Endothelial cell of umbilical vein (primary cell): Measurements from ENCODE around the gene MYO1A. TPM values are rescaled to one million over a fixed set of nuclear protein-coding genes. Genes with fewer than 3 reads are reported as not detected.

Experiments
- BruUV-seq: library from RNA; stranded (reverse); fragments of 400-500 nt; replicated peaks from 2 replicates; lab custom pipeline; 2021; lab: Mats Ljungman, UMichigan
- CTCF ChIA-PET: fragments of 300-600, 350-600 bp; sonication (Branson Sonifier 250); formaldehyde crosslinking; loops from one replicate; lab custom pipeline; 2021; ENCODE audit warnings: antibody characterized with exemption, inconsistent platforms; lab: Charles Lee
- POLR2A ChIA-PET: fragments of 300-600, 350-600 bp; sonication (Branson Sonifier 250); formaldehyde crosslinking; loops from one replicate; lab custom pipeline; 2021; ENCODE audit warnings: antibody characterized with exemption, inconsistent platforms; lab: Charles Lee
- DNase-seq: peaks from one replicate; pipeline ENCODE4 v3.0.0-alpha.2; 2011; ENCODE audit warnings: low read depth, low spot score
- FAIRE-seq: peaks from 2 replicates; lab custom pipeline; 2011; peaks lifted over from hg19 to GRCh38; lab: Jason Lieb, UNC
- H2AFZ ChIP-seq: 2 replicates; pipeline ENCODE4 v1.6.0; 2012; ENCODE audit warnings: low read depth, low read length, control low read depth, inconsistent platforms
- H3K27ac ChIP-seq: 2 replicates; pipeline ENCODE4 v1.5.1; 2011; ENCODE audit warnings: low read depth, mild to moderate bottlenecking, control low read depth, low read length, moderate library complexity; ENCODE audit not compliant: insufficient read depth
- H3K27me3 ChIP-seq, 2 experiments: 2 replicates each; pipeline versions ENCODE4 v1.6.0 to v1.6.1; 2011; ENCODE audit warnings: low read length in 2 of 2, mixed read lengths in 1 of 2; ENCODE audit not compliant: control insufficient read depth in 2 of 2, insufficient read depth in 2 of 2
- H3K36me3 ChIP-seq, 2 experiments: 2 replicates in 1 of 2; 3 replicates in 1 of 2; pipeline ENCODE4 v1.5.1; 2011; ENCODE audit warnings: low read length in 2 of 2, mild to moderate bottlenecking in 1 of 2, moderate library complexity in 1 of 2; ENCODE audit not compliant: control insufficient read depth in 2 of 2, insufficient read depth in 2 of 2; ENCODE audit errors: extremely low read depth in 1 of 2
- H3K4me1 ChIP-seq: 3 replicates; pipeline ENCODE4 v1.5.1; 2011; ENCODE audit warnings: mild to moderate bottlenecking, low read length; ENCODE audit not compliant: control insufficient read depth, insufficient read depth; ENCODE audit errors: extremely low read depth
- H3K4me2 ChIP-seq: 2 replicates; pipeline ENCODE4 v1.6.1; 2011; ENCODE audit warnings: low read length, control low read depth, mixed read lengths; ENCODE audit not compliant: insufficient read depth
- H3K4me3 ChIP-seq, 3 experiments: fragments of 200-600 bp in 1 of 3; sonication (generic), shearing (Covaris generic) in 1 of 3; replicated peaks in 1 of 3; 2 replicates each; pipeline ENCODE4 v1.5.1; 2011 to 2016; ENCODE audit warnings: control low read depth in 3 of 3, low read length in 3 of 3, mild to moderate bottlenecking in 2 of 3, inconsistent platforms in 1 of 3, low read depth in 1 of 3, moderate library complexity in 1 of 3; ENCODE audit not compliant: insufficient read depth in 1 of 3
- H3K79me2 ChIP-seq: 2 replicates; pipeline ENCODE4 v1.6.0; 2012; ENCODE audit warnings: low read length, inconsistent platforms; ENCODE audit not compliant: control insufficient read depth, insufficient read depth
- H3K9ac ChIP-seq: replicated peaks from 2 replicates; pipeline ENCODE3; 2011; ENCODE audit warnings: low read length, control low read depth; ENCODE audit not compliant: insufficient read depth; ENCODE audit errors: extremely low read depth
- H3K9me1 ChIP-seq: replicated peaks from 3 replicates; pipeline ENCODE4 v1.6.0; 2011; ENCODE audit warnings: mild to moderate bottlenecking, low read length; ENCODE audit not compliant: control insufficient read depth, insufficient read depth; ENCODE audit errors: extremely low read depth
- H3K9me3 ChIP-seq: replicated peaks from 2 replicates; pipeline ENCODE4 v1.5.1; 2012; ENCODE audit warnings: low read length, inconsistent platforms; ENCODE audit not compliant: control insufficient read depth, insufficient read depth
- H4K20me1 ChIP-seq: replicated peaks from 2 replicates; pipeline ENCODE3; 2011; ENCODE audit warnings: mild to moderate bottlenecking, low read length; ENCODE audit not compliant: control insufficient read depth, insufficient read depth; ENCODE audit errors: extremely low read depth
- CTCF ChIP-seq, 2 donors: IDR thresholded peaks; 1 replicate in 1 of 2; 2 replicates in 1 of 2; pipeline ENCODE4 v1.5.1; 2011; ENCODE audit warnings: low read length in 2 of 2, mild to moderate bottlenecking in 2 of 2, moderate library complexity in 2 of 2, control low read depth in 1 of 2, inconsistent platforms in 1 of 2, low read depth in 1 of 2; ENCODE audit not compliant: insufficient read depth in 1 of 2; ENCODE audit errors: extremely low read depth in 1 of 2
- EZH2 ChIP-seq: IDR thresholded peaks from 2 replicates; pipeline ENCODE4 v1.6.1; 2012; ENCODE audit warnings: borderline replicate concordance, low read depth, mild to moderate bottlenecking, moderate library complexity, low read length, inconsistent platforms; ENCODE audit not compliant: severe bottlenecking
- FOS ChIP-seq: IDR thresholded peaks from 2 replicates; pipeline ENCODE4 v1.6.1; 2011; ENCODE audit warnings: mild to moderate bottlenecking, low read length, moderate library complexity, borderline replicate concordance; ENCODE audit not compliant: insufficient read depth
- GATA2 ChIP-seq: IDR thresholded peaks from 2 replicates; pipeline ENCODE4 v1.7.0; 2011; ENCODE audit warnings: low read depth, mild to moderate bottlenecking, moderate library complexity, mixed read lengths, low read length; ENCODE audit not compliant: insufficient read length, insufficient read depth
- JUN ChIP-seq: IDR thresholded peaks from 2 replicates; pipeline ENCODE4 v1.6.1; 2011; ENCODE audit warnings: borderline replicate concordance, low read depth; ENCODE audit not compliant: insufficient read length, insufficient read depth
- MAX ChIP-seq: IDR thresholded peaks from 2 replicates; pipeline ENCODE4 v1.6.1; 2011; ENCODE audit not compliant: insufficient read depth, insufficient read length
- MYC ChIP-seq: IDR thresholded peaks from one replicate; pipeline ENCODE4 v1.6.1; 2011; ENCODE audit warnings: mild to moderate bottlenecking, low read depth, low read length
- POLR2A ChIP-seq: IDR thresholded peaks from 2 replicates; pipeline ENCODE4 v1.6.1; 2012; ENCODE audit warnings: low read depth, mild to moderate bottlenecking, control low read depth, low read length
- POLR2AphosphoS5 ChIP-seq: IDR thresholded peaks from 2 replicates; pipeline ENCODE4 v1.6.1; 2012; ENCODE audit warnings: low read depth, mild to moderate bottlenecking, control low read depth, low read length, moderate library complexity; ENCODE audit not compliant: insufficient read depth
- dilution Hi-C: fragments of 300-500 bp; cut with MboI; formaldehyde crosslinking; loops from one replicate; pipeline ENCODE4 v1.15.0; 2019; ENCODE audit warnings: low sequenced_read_pairs; ENCODE audit not compliant: extremely low pct_ligation_motif_present
- intact Hi-C: fragments of 100-400 bp; cut with micrococcal nuclease; formaldehyde crosslinking; loops from one replicate; pipeline ENCODE4 v1.10.0; 2022
- polyA plus RNA-seq, 4 experiments: library from polyadenylated mRNA; depleted of rRNA in 3 of 4; stranded (reverse) in 3 of 4; unstranded in 1 of 4; fragments of >200 nt; gene quantifications; 2 replicates each; pipeline versions ENCODE4 v1.2.1 to v1.2.3, GENCODE V29; 2011 to 2012; ENCODE audit warnings: missing spikeins in 1 of 4
- total RNA-seq: library from RNA; stranded (reverse); gene quantifications from 2 replicates; pipeline ENCODE4 v1.2.3, GENCODE V29; 2021

Gene MYO1A
- total and polyA plus RNA-seq, 2 donors (not counting 3 experiments of a cell fraction or from before 2014, with no cell fraction given), result not detected

DNA sequence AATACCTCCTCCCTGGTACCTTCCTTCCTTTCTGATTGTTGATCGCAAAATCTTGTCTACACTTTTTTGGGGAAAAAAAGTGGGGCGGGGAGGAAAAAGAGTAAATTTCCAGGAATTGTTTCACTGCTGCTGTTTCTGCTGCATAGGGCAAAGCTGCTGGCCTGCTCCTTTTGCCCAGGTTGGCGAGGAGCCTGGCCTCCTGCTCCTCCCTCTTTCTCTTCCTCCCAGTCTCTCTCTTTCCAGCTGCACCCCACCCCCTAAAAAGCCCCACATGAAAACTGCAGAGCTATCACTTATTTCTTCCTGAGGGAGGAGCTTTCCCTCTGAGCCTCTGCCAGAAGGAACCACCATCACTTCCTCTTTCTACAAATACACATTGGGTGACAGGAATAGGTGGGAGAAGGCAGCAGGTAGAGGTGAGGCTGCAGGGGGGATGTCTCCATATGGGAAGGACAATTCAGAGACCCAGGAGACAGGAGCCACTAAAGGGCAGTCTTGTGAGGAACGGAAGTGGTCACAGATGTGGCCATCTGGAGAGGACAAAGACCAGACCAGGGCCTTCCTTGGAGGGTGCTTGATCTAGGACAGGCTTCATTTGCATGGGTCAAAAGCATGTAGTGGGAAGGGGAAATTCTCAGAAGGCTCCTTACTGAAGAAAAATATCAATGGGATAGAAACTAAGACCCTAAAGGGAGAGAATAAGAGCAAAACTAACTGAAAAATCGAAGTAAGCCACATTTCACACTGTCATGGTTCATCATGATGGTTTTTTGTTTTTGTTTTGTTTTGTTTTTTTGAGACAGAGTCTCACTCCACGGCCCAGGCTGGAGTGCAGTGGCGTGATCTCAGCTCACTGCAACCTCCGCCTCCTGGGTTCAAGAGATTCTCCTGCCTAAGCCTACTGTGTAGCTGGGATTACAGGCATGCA lies 58.3 kb downstream of the MYO1A start:
- Histone ChIP-seq H3K36me3 (no peaks in the 10 kb centered on the region), H3K27ac (peak overlapping the region; percentile 15), H3K9ac (no peak overlapping the region), H3K4me1 (peaks cover 30% of the 10 kb centered on the region), H3K27me3 (peaks cover 0 to 2% of the 10 kb centered on the region in 2 experiments), H3K79me2 (no peaks in the 10 kb centered on the region), H2AFZ (no peak overlapping the region), H3K9me1 (no peaks in the 10 kb centered on the region), H3K4me3 (no peak overlapping the region), H4K20me1 (no peaks in the 10 kb centered on the region), H3K4me2 (peak overlapping the region; percentile 16), H3K9me3 (no peaks in the 10 kb centered on the region)
- BruUV-seq, result no TSS peak
- dilution Hi-C loops, result no loop called here
- FAIRE-seq (peak; percentile 86), DNase-seq (peak; percentile 77)
- POLR2A ChIA-PET, result interaction anchor here (0.6 kb wide), 1 partner anchor 373 kb away, joined by 6 read pairs; no protein-coding TSS in a partner anchor
- TF ChIP-seq CTCF (IDR thresholded peaks at IDR 0.05; ENCODE audit: extremely low read depth in 1 of 2, insufficient read depth in 1 of 2, low read depth in 1 of 2, low read length in 2 of 2) (no peak), FOS (no peak), MYC (no peak), GATA2 (no peak), POLR2AphosphoS5 (no peak), POLR2A (no peak), JUN (no peak), MAX (no peak), EZH2 (no peak)
- intact Hi-C loops, result no loop called here
- CTCF ChIA-PET, result interaction anchor here (1.0 to 2.2 kb wide), 4 partner anchors 10 to 228 kb away, joined by 5 to 18 read pairs (median 8); partner anchors contain the start of gene HSD17B6
